GM15510 (cell line): Measurements from ENCODE around the gene ELAVL1.

Experiments used
- POLR2A ChIP-seq: IDR thresholded peaks from 3 replicates; pipeline ENCODE4 v1.6.1; 2011; ENCODE audit warnings: borderline replicate concordance; ENCODE audit not compliant: insufficient read length; ENCODE audit errors: extremely low read depth

ELAVL1 gene

GRCh38 chr19:7928741-7929701 is 76.4 kb downstream of the ELAVL1 start:
- no peak for TF ChIP-seq POLR2A

GRCh38 chr19:7928334-7928706 is 77.1 kb downstream of the ELAVL1 start:
- no peak for TF ChIP-seq POLR2A

- no peak for TF ChIP-seq POLR2A
Measured at GRCh38 chr19:7927605-7928333, 77.7 kb downstream of the ELAVL1 start.

- no peak for TF ChIP-seq POLR2A
Measured at GRCh38 chr19:7926727-7927604, 78.5 kb downstream of the ELAVL1 start.

- TF ChIP-seq POLR2A = no peak
Measured at GRCh38 chr19:7926021-7926726, 79.3 kb downstream of the ELAVL1 start, which contains the start of gene CTXN1. Gene CTXN1 (minus strand): TSS chr19:7926135. CDS start chr19:7925538, 597 bp downstream.

GRCh38 chr19:7925171-7925851 is 80.1 kb downstream of the ELAVL1 start:
- TF ChIP-seq POLR2A = no peak

- TF ChIP-seq POLR2A = no peak
Measured at GRCh38 chr19:7924651-7925170, 80.7 kb downstream of the ELAVL1 start.

- no peak for TF ChIP-seq POLR2A
Measured at GRCh38 chr19:7924241-7924640, 81.2 kb downstream of the ELAVL1 start.

- no peak for TF ChIP-seq POLR2A
Measured at GRCh38 chr19:7923295-7924191, 81.9 kb downstream of the ELAVL1 start.

- no peak for TF ChIP-seq POLR2A
Measured at GRCh38 chr19:7922836-7923195, 82.6 kb downstream of the ELAVL1 start.

GRCh38 chr19:7921967-7922835 is 83.2 kb downstream of the ELAVL1 start:
- TF ChIP-seq POLR2A = no peak
